Lung (tissue), 12 donors: ENCODE data around the gene POSTN. TPM values are rescaled to one million over a fixed set of nuclear protein-coding genes. Genes with fewer than 3 reads are reported as not detected.

ENCODE experiments used
- ATAC-seq: fragments of 200-7000 bp; cut with Tn5 transposase; one replicate; pipeline ENCODE4 v1.9.1; 2020; ENCODE audit warnings: moderate number of reproducible peaks; ENCODE audit not compliant: insufficient read depth, low FRiP score
- DNase-seq, 3 donors: peaks; one replicate each; pipeline ENCODE4 v3.0.0-alpha.2; 2013 to 2017
- H3K27ac ChIP-seq, 2 donors: one replicate each; pipeline ENCODE4 v1.5.1; 2013; ENCODE audit warnings: mild to moderate bottlenecking in 2 of 2, moderate library complexity in 2 of 2, control low read depth in 1 of 2, inconsistent platforms in 1 of 2, low read depth in 1 of 2, low read length in 1 of 2
- H3K27me3 ChIP-seq, 3 donors: one replicate each; pipeline ENCODE4 v1.5.1; 2013; ENCODE audit warnings: low read length in 2 of 3; ENCODE audit not compliant: control insufficient read depth in 3 of 3, insufficient read depth in 3 of 3
- H3K36me3 ChIP-seq, 4 donors: one replicate each; pipeline ENCODE4 v1.5.1; 2013; ENCODE audit warnings: low read length in 4 of 4, mild to moderate bottlenecking in 1 of 4, moderate library complexity in 1 of 4; ENCODE audit not compliant: control insufficient read depth in 4 of 4, insufficient read depth in 4 of 4
- H3K4me1 ChIP-seq, 5 donors: one replicate each; pipeline ENCODE4 v1.5.1; 2013; ENCODE audit warnings: low read length in 5 of 5, mild to moderate bottlenecking in 2 of 5, moderate library complexity in 1 of 5; ENCODE audit not compliant: control insufficient read depth in 5 of 5, insufficient read depth in 5 of 5
- H3K4me3 ChIP-seq: one replicate; pipeline ENCODE4 v1.5.1; 2013; ENCODE audit warnings: mild to moderate bottlenecking, control low read depth, moderate library complexity
- H3K9ac ChIP-seq, 2 donors: one replicate each; pipeline ENCODE4 v1.5.1; 2013; ENCODE audit warnings: low read length in 2 of 2, control low read depth in 1 of 2; ENCODE audit not compliant: insufficient read depth in 1 of 2
- H3K9me3 ChIP-seq, 4 donors: one replicate each; pipeline ENCODE4 v1.5.1; 2013; ENCODE audit warnings: low read length in 3 of 4, mild to moderate bottlenecking in 1 of 4, moderate library complexity in 1 of 4; ENCODE audit not compliant: control insufficient read depth in 4 of 4, insufficient read depth in 3 of 4
- WGBS, 2 donors: extraction: QIAGEN DNeasy Blood & Tissue Kit; methylation state at CpG; one replicate each; pipeline ENCODE4 v1.1.7; 2013; 5-methylcytosine and 5-hydroxymethylcytosine counted together
- polyA plus RNA-seq, 2 donors: library from polyadenylated mRNA; stranded (reverse); fragments of 200-250 nt; gene quantifications; one replicate each; pipeline ENCODE4 v1.2.1, GENCODE V29; 2013
- total RNA-seq, 2 donors: library from RNA; depleted of rRNA in 1 of 2; stranded (reverse); fragments of >200 nt in 1 of 2; gene quantifications; one replicate each; pipeline ENCODE4 v1.2.1, GENCODE V29; 2014 to 2021
- TF ChIP-seq, protein P1 (sequence below): IDR thresholded peaks from 2 replicates; pipeline ENCODE4 v1.5.1; 2012; ENCODE audit warnings: mild to moderate bottlenecking; ENCODE audit errors: control extremely low read depth, extremely low read depth
- donor health status: control.
- donor health status: control.
- donor health status: Bipolar disorder and iron deficiency.
- donor health status: healthy.
- donor health status: DM: yes; HTN: yes; CAD: no.

The POSTN gene
- total and polyA plus RNA-seq, 4 donors, result 9.3 to 280 (median 21.7) TPM

DNA sequence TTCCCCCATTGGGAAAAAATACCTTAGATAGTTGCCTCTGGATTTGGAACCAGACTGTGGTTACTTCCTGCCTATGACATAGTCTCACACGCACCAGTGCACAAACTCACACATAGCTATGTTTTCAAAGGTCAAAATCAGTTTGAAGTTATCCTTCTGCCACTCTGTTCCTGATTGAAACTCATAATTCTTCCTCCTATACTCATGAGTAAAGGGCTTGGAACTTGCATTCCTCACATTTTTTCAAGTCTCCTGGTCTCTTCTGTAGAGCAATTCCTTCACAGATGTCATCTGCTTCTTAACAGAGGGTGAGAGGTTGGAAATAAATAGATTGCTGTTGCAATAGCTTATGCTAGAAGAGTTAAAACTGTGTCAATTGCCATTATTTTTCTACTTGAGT is 18.6 kb upstream of the POSTN start:
- TF ChIP-seq, protein P1, sequence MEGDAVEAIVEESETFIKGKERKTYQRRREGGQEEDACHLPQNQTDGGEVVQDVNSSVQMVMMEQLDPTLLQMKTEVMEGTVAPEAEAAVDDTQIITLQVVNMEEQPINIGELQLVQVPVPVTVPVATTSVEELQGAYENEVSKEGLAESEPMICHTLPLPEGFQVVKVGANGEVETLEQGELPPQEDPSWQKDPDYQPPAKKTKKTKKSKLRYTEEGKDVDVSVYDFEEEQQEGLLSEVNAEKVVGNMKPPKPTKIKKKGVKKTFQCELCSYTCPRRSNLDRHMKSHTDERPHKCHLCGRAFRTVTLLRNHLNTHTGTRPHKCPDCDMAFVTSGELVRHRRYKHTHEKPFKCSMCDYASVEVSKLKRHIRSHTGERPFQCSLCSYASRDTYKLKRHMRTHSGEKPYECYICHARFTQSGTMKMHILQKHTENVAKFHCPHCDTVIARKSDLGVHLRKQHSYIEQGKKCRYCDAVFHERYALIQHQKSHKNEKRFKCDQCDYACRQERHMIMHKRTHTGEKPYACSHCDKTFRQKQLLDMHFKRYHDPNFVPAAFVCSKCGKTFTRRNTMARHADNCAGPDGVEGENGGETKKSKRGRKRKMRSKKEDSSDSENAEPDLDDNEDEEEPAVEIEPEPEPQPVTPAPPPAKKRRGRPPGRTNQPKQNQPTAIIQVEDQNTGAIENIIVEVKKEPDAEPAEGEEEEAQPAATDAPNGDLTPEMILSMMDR, result no peak
- no peaks in the 10 kb centered on the region for H3K27me3 ChIP-seq
- no peaks in the 10 kb centered on the region for H3K9me3 ChIP-seq
- H3K9ac ChIP-seq, result no peak overlapping the region
- no peaks in the 10 kb centered on the region for H3K36me3 ChIP-seq
- ATAC-seq (peak; percentile 53), DNase-seq (no peak)
- H3K4me1 ChIP-seq, result peaks cover 0 to 8% (median 0%) of the 10 kb centered on the region in 5 donors
- H3K27ac ChIP-seq, result no peak overlapping the region
- WGBS, 2 donors, result 58 to 87% methylated on average over 1 of the region's 1 CpG
- H3K4me3 ChIP-seq, result no peak overlapping the region

DNA sequence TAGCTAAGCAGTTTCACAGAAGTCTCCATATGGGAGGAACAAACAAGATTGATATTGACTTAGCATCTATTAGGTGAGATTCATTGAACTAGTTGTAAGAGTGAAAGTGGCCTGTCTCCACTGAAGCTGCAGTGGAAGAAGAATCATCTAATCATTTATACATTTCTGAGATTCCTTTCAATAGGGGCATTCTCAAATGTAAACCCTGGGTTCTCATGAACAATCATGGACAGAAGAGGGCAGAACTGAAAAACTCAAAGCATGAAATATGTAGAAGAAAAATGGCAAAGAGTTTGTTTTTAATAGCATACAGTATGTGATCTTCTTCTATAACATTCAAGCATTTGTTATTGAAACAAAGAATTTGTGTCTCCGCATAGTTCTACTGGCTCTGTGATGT is 17.6 kb upstream of the POSTN start:
- ATAC-seq, result no peak

DNA sequence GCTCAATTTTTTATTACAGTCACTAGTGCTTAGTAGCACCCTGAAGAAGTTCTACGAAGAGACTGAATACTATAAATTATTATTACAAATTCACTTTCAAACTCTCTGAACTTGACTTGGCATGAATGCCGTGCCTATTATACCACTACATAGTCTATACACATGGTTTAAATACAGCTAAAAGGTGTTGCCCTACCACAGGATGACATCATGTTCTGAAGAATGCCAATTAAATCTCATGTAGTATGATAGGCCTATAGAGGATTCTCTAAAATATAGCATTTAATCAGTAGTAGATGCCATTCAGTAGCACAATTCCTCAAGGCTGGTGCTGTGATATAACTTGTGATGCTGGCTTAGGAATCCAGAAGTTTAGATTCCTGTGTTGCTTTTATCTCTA is 16.7 kb upstream of the POSTN start:
- no peaks in the 10 kb centered on the region for H3K36me3 ChIP-seq
- 91 to 92% methylated on average over 2 of the region's 2 CpGs for WGBS, 2 donors
- no peak overlapping the region for H3K27ac ChIP-seq
- no peaks in the 10 kb centered on the region for H3K9me3 ChIP-seq
- no peaks in the 10 kb centered on the region for H3K27me3 ChIP-seq
- no peaks in the 10 kb centered on the region for H3K4me1 ChIP-seq
- TF ChIP-seq, protein P1, result no peak
- DNase-seq (no peak), ATAC-seq (no peak)
- H3K4me3 ChIP-seq, result no peak overlapping the region
- H3K9ac ChIP-seq, result no peak overlapping the region

More for the DNA sequence above, 17.6 kb upstream of the POSTN start:
- Histone ChIP-seq H3K4me1 (no peaks in the 10 kb centered on the region), H3K4me3 (no peak overlapping the region), H3K36me3 (no peaks in the 10 kb centered on the region), H3K27ac (no peak overlapping the region), H3K9ac (no peak overlapping the region), H3K9me3 (no peaks in the 10 kb centered on the region), H3K27me3 (no peaks in the 10 kb centered on the region)
- 95 to 97% methylated on average over 1 of the region's 1 CpG for WGBS, 2 donors
- DNase-seq, result no peak
- TF ChIP-seq, protein P1, result no peak

DNA sequence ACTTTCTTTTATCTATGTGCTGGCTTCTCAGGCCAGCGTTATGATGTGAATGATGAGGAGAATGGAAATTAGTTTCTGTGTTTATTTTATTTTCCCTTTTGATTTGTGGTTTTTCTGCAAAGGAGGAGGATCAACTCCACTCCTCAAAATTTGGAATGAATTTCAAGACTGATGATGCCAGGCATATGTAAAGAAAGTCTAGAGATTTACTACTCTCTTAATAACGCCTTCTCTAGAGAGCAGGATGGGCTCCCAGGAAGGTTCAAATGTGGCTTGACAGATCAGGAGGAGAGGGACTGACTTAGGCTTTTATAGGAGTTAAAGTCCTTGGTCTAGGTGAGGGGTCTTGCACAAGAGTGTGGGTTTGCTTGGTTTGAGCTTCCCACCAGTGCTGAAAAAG is 15.1 kb upstream of the POSTN start:
- DNase-seq (no peak), ATAC-seq (no peak)
- Histone ChIP-seq H3K27me3 (no peaks in the 10 kb centered on the region), H3K4me1 (no peaks in the 10 kb centered on the region), H3K4me3 (no peak overlapping the region), H3K27ac (no peak overlapping the region), H3K36me3 (no peaks in the 10 kb centered on the region), H3K9ac (no peak overlapping the region), H3K9me3 (no peaks in the 10 kb centered on the region)
- TF ChIP-seq, protein P1, result no peak
- 74 to 79% methylated on average over 2 of the region's 2 CpGs for WGBS, 2 donors
